ENCODE data around the gene TXNDC17. TPM values are rescaled to one million over a fixed set of nuclear protein-coding genes. Genes with fewer than 3 reads are reported as not detected.

Gene TXNDC17
- polyA plus RNA-seq, 1 experiment, result 213 TPM

- TF ChIP-seq CTCF (IDR thresholded peaks at IDR 0.05; ENCODE audit: insufficient read depth, low read depth, low read length), result no peak
- Histone ChIP-seq H3K27me3 (ENCODE audit: control insufficient read depth, insufficient read depth, low read length) (peaks cover 5% of the 10 kb centered on the region), H3K36me3 (ENCODE audit: control insufficient read depth, insufficient read depth, low read length) (no peaks in the 10 kb centered on the region), H3K4me3 (ENCODE audit: low read depth, low read length) (no peak overlapping the region)
- ChIA-PET CTCF (interaction anchor here (0.6 to 5.1 kb wide), 4 partner anchors 11 to 344 kb away, joined by 3 to 29 read pairs (median 4); no protein-coding TSS in a partner anchor), POLR2A (no interaction called here)
- no peak for DNase-seq (ENCODE audit: low read depth)
Measured at GRCh38 chr17:6677158-6677831, 36.4 kb downstream of the TXNDC17 start.

- peaks cover 5% of the 10 kb centered on the region for H3K27me3 ChIP-seq (ENCODE audit: control insufficient read depth, insufficient read depth, low read length)
- ChIA-PET POLR2A (no interaction called here), CTCF (interaction anchor here (0.7 to 5.1 kb wide), 3 partner anchors 12 to 206 kb away, joined by 3 to 29 read pairs (median 5); no protein-coding TSS in a partner anchor)
- no peak for DNase-seq (ENCODE audit: low read depth)
- TF ChIP-seq CTCF (IDR thresholded peaks at IDR 0.05; ENCODE audit: insufficient read depth, low read depth, low read length), result no peak
- H3K4me3 ChIP-seq (ENCODE audit: low read depth, low read length), result no peak overlapping the region
- no peaks in the 10 kb centered on the region for H3K36me3 ChIP-seq (ENCODE audit: control insufficient read depth, insufficient read depth, low read length)
Measured at GRCh38 chr17:6677946-6678345, 37.1 kb downstream of the TXNDC17 start.

- DNase-seq (ENCODE audit: low read depth), result no peak
- Histone ChIP-seq H3K27me3 (ENCODE audit: control insufficient read depth, insufficient read depth, low read length) (peaks cover 5% of the 10 kb centered on the region), H3K36me3 (ENCODE audit: control insufficient read depth, insufficient read depth, low read length) (no peaks in the 10 kb centered on the region), H3K4me3 (ENCODE audit: low read depth, low read length) (no peak overlapping the region)
- CTCF ChIA-PET, result interaction anchor here (1.0 to 5.1 kb wide), 2 partner anchors 13 to 215 kb away, joined by 3 to 29 read pairs; no protein-coding TSS in a partner anchor
- POLR2A ChIA-PET, result no interaction called here
- TF ChIP-seq CTCF (IDR thresholded peaks at IDR 0.05; ENCODE audit: insufficient read depth, low read depth, low read length), result no peak
Measured at GRCh38 chr17:6679241-6679640, 38.4 kb downstream of the TXNDC17 start.

- CTCF ChIA-PET, result interaction anchor here (1.0 to 5.1 kb wide), 2 partner anchors 15 to 38 kb away, joined by 3 to 29 read pairs; no protein-coding TSS in a partner anchor
- H3K36me3 ChIP-seq (ENCODE audit: control insufficient read depth, insufficient read depth, low read length), result no peaks in the 10 kb centered on the region
- no peak for DNase-seq (ENCODE audit: low read depth)
- peaks cover 3% of the 10 kb centered on the region for H3K27me3 ChIP-seq (ENCODE audit: control insufficient read depth, insufficient read depth, low read length)
- no peak for TF ChIP-seq CTCF (IDR thresholded peaks at IDR 0.05; ENCODE audit: insufficient read depth, low read depth, low read length)
- no peak overlapping the region for H3K4me3 ChIP-seq (ENCODE audit: low read depth, low read length)
- POLR2A ChIA-PET, result no interaction called here
Measured at GRCh38 chr17:6681176-6681575, 40.3 kb downstream of the TXNDC17 start.

- Histone ChIP-seq H3K4me3 (ENCODE audit: low read depth, low read length) (no peak overlapping the region), H3K36me3 (ENCODE audit: control insufficient read depth, insufficient read depth, low read length) (no peaks in the 10 kb centered on the region), H3K27me3 (ENCODE audit: control insufficient read depth, insufficient read depth, low read length) (peaks cover under 1% of the 10 kb centered on the region)
- CTCF ChIA-PET, result interaction anchor here (1.0 kb wide), 1 partner anchor 38 kb away, joined by 3 read pairs; no protein-coding TSS in a partner anchor
- POLR2A ChIA-PET, result no interaction called here
- TF ChIP-seq CTCF (IDR thresholded peaks at IDR 0.05; ENCODE audit: insufficient read depth, low read depth, low read length), result no peak
- DNase-seq (ENCODE audit: low read depth), result no peak
Measured at GRCh38 chr17:6681671-6682070, 40.8 kb downstream of the TXNDC17 start.
